Dedifferentiated amniotic fluid mesenchymal stem cell (primary cell): ENCODE results near the gene LPP.

Source experiments
- DNase-seq: peaks from one replicate; pipeline ENCODE4 v3.0.0-alpha.2; 2016; ENCODE audit errors: extremely low spot score

LPP gene

GRCh38 chr3:188782613-188783124 is 628.7 kb downstream of the LPP start:
- no peak for DNase-seq

GRCh38 chr3:188786424-188786823 is 632.5 kb downstream of the LPP start:
- DNase-seq, result no peak

- peak; percentile 45 for DNase-seq
These were observed 634.7 kb downstream of the LPP start for GRCh38 chr3:188788621-188789081.

GRCh38 chr3:188789251-188789650 is 635.3 kb downstream of the LPP start:
- DNase-seq, result no peak

- no peak for DNase-seq
These were observed 637.4 kb downstream of the LPP start for GRCh38 chr3:188791311-188791710.

GRCh38 chr3:188792793-188793192 is 638.8 kb downstream of the LPP start:
- DNase-seq, result no peak

GRCh38 chr3:188796122-188796631 is 642.2 kb downstream of the LPP start:
- DNase-seq, result peak; percentile 52

GRCh38 chr3:188797045-188797444 is 643.1 kb downstream of the LPP start:
- DNase-seq, result no peak

- DNase-seq, result no peak
These were observed 644.7 kb downstream of the LPP start for GRCh38 chr3:188798556-188799145.

GRCh38 chr3:188801393-188801792 is 647.4 kb downstream of the LPP start:
- no peak for DNase-seq

- DNase-seq, result no peak
These were observed 648.7 kb downstream of the LPP start for GRCh38 chr3:188802645-188803044.

GRCh38 chr3:188807006-188807405 is 653.0 kb downstream of the LPP start:
- DNase-seq, result no peak

GRCh38 chr3:188812198-188812597 is 658.2 kb downstream of the LPP start:
- no peak for DNase-seq

- no peak for DNase-seq
These were observed 660.6 kb downstream of the LPP start for GRCh38 chr3:188814581-188814980.

- no peak for DNase-seq
These were observed 663.4 kb downstream of the LPP start for GRCh38 chr3:188817103-188817934.

GRCh38 chr3:188817935-188818269 is 663.9 kb downstream of the LPP start:
- DNase-seq, result no peak

GRCh38 chr3:188818282-188818681 is 664.3 kb downstream of the LPP start:
- no peak for DNase-seq

GRCh38 chr3:188819939-188820338 is 666.0 kb downstream of the LPP start:
- no peak for DNase-seq

- DNase-seq, result no peak
These were observed 668.0 kb downstream of the LPP start for GRCh38 chr3:188822004-188822403.

- no peak for DNase-seq
These were observed 668.5 kb downstream of the LPP start for GRCh38 chr3:188822411-188822810.

- DNase-seq, result no peak
These were observed 670.6 kb downstream of the LPP start for GRCh38 chr3:188824566-188824965.

- DNase-seq, result no peak
These were observed 671.9 kb downstream of the LPP start for GRCh38 chr3:188825901-188826300.

- DNase-seq, result no peak
These were observed 672.6 kb downstream of the LPP start for GRCh38 chr3:188826574-188826973.
